Measurements from ENCODE around the gene UBE2L6. TPM values are rescaled to one million over a fixed set of nuclear protein-coding genes. Genes with fewer than 3 reads are reported as not detected.

UBE2L6 gene
- polyA plus RNA-seq, 1 donor from 2014 or later = 88.0 TPM

DNA sequence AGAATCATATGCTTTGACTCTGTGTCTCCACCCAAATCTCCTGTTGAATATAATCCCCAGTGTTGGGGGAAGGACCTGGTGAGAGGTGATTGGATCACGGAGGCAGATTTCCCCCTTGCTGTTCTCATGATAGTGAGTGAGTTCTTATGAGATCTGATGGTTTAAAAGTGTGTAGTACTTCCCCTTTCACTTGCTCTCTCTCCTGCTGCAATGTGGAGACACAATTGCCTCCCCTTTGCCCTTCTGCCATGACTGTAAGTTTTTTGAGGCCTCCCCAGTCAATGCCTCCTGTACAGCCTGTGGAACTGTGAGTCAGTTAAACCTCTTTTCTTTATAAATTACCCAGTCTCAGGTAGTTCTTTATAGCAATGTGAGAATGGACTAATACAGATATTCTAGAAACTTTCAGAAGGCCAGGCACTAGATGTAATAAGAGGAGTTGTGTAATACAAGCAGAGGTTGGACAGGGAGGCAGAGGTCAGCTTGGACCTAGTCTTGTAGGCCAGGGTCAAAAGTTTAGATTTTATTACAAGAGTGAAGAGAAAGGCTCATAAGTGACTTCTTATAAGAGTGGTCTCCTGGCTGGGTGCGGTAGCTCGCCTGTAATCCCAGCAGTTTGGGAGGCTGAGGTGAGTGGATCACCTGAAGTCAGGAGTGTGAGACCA, 20.7 kb upstream of the UBE2L6 start:
- no peak overlapping the region for H3K27ac ChIP-seq (ENCODE audit: low read length)
- no peak for TF ChIP-seq REST (IDR thresholded peaks at IDR 0.05; ENCODE audit: borderline replicate concordance)
- TF ChIP-seq TAF1 (IDR thresholded peaks at IDR 0.05; ENCODE audit: low read depth) = no peak
- TF ChIP-seq POLR2AphosphoS5 (IDR thresholded peaks at IDR 0.05) = no peak
- TF ChIP-seq EZH2 (IDR thresholded peaks at IDR 0.05; ENCODE audit: borderline replicate concordance, insufficient read depth, low read length, poor library complexity, severe bottlenecking) = no peak
- TF ChIP-seq RAD21 (conservative IDR thresholded peaks at IDR 0.05) = no peak
- TF ChIP-seq CTCF (IDR thresholded peaks at IDR 0.05; ENCODE audit: poor library complexity, severe bottlenecking) = no peak
- TF ChIP-seq EP300 (conservative IDR thresholded peaks at IDR 0.05; ENCODE audit: poor library complexity, severe bottlenecking) = no peak
- no peak for TF ChIP-seq SMC3 (conservative IDR thresholded peaks at IDR 0.05; ENCODE audit: poor library complexity)
- TF ChIP-seq MXI1 (conservative IDR thresholded peaks at IDR 0.05; ENCODE audit: poor library complexity, severe bottlenecking) = no peak
- H3K9ac ChIP-seq (ENCODE audit: low read length) = no peak overlapping the region
- no peak overlapping the region for H3K4me3 ChIP-seq (ENCODE audit: low read length)
- H3K9me2 ChIP-seq (ENCODE audit: insufficient read depth, low read length) = no peaks in the 10 kb centered on the region
- H3K27me3 ChIP-seq (ENCODE audit: insufficient read depth, low read depth, low read length) = no peaks in the 10 kb centered on the region
- H3K4me2 ChIP-seq (ENCODE audit: low read length) = no peak overlapping the region
- no peaks in the 10 kb centered on the region for H3K79me2 ChIP-seq (replicated peaks; ENCODE audit: insufficient read depth, low read length)
- H4K20me1 ChIP-seq (ENCODE audit: insufficient read depth) = no peaks in the 10 kb centered on the region
- no peaks in the 10 kb centered on the region for H3K9me3 ChIP-seq (ENCODE audit: low read length)
- H2AFZ ChIP-seq (ENCODE audit: low read depth, low read length) = no peak overlapping the region
- no peaks in the 10 kb centered on the region for H3F3A ChIP-seq (ENCODE audit: insufficient read depth, low read length, poor library complexity, severe bottlenecking)
- no peaks in the 10 kb centered on the region for H3K36me3 ChIP-seq (ENCODE audit: insufficient read depth, low read length)

- H3K9me3 ChIP-seq (ENCODE audit: low read length) = no peaks in the 10 kb centered on the region
- H3K9me2 ChIP-seq (ENCODE audit: insufficient read depth, low read length) = no peaks in the 10 kb centered on the region
- no peak overlapping the region for H3K4me3 ChIP-seq (ENCODE audit: low read length)
- H3K36me3 ChIP-seq (ENCODE audit: insufficient read depth, low read length) = no peaks in the 10 kb centered on the region
- no peaks in the 10 kb centered on the region for H3K79me2 ChIP-seq (replicated peaks; ENCODE audit: insufficient read depth, low read length)
- no peak overlapping the region for H2AFZ ChIP-seq (ENCODE audit: low read depth, low read length)
- H3K27me3 ChIP-seq (ENCODE audit: insufficient read depth, low read depth, low read length) = no peaks in the 10 kb centered on the region
- H3K9ac ChIP-seq (ENCODE audit: low read length) = no peak overlapping the region
- TF ChIP-seq REST (IDR thresholded peaks at IDR 0.05; ENCODE audit: borderline replicate concordance) = no peak
- no peak for TF ChIP-seq CTCF (IDR thresholded peaks at IDR 0.05; ENCODE audit: poor library complexity, severe bottlenecking)
- no peak for TF ChIP-seq RAD21 (conservative IDR thresholded peaks at IDR 0.05)
- no peak for TF ChIP-seq MXI1 (conservative IDR thresholded peaks at IDR 0.05; ENCODE audit: poor library complexity, severe bottlenecking)
- no peak for TF ChIP-seq SMC3 (conservative IDR thresholded peaks at IDR 0.05; ENCODE audit: poor library complexity)
- no peak for TF ChIP-seq TAF1 (IDR thresholded peaks at IDR 0.05; ENCODE audit: low read depth)
- TF ChIP-seq POLR2AphosphoS5 (IDR thresholded peaks at IDR 0.05) = no peak
- TF ChIP-seq EP300 (conservative IDR thresholded peaks at IDR 0.05; ENCODE audit: poor library complexity, severe bottlenecking) = no peak
- TF ChIP-seq EZH2 (IDR thresholded peaks at IDR 0.05; ENCODE audit: borderline replicate concordance, insufficient read depth, low read length, poor library complexity, severe bottlenecking) = no peak
- no peak overlapping the region for H3K4me2 ChIP-seq (ENCODE audit: low read length)
- H3F3A ChIP-seq (ENCODE audit: insufficient read depth, low read length, poor library complexity, severe bottlenecking) = no peaks in the 10 kb centered on the region
- no peaks in the 10 kb centered on the region for H4K20me1 ChIP-seq (ENCODE audit: insufficient read depth)
- H3K27ac ChIP-seq (ENCODE audit: low read length) = no peak overlapping the region
Observed at GRCh38 chr11:57586711-57587245, 19.3 kb upstream of the UBE2L6 start.

Data from neural cell (in vitro differentiated cells).